ENCODE results near the gene CLEC16A. TPM values are rescaled to one million over a fixed set of nuclear protein-coding genes. Genes with fewer than 3 reads are reported as not detected.

CLEC16A gene
- total and polyA plus RNA-seq, 8 donors = 8.1 to 17.2 (median 10.7) TPM

GRCh38 chr16:11181899-11182279 is 237.5 kb downstream of the CLEC16A start:
- H3K36me3 ChIP-seq = no peaks in the 10 kb centered on the region
- WGBS, 2 donors = 81 to 84% methylated on average over 12 of the region's 12 CpGs
- DNase-seq (no peak), ATAC-seq (peak in 2 of 4 donors; percentile 61 to 73), FAIRE-seq (no peak)
- H3K9me3 ChIP-seq = no peaks in the 10 kb centered on the region
- no peak for TF ChIP-seq CTCF (IDR thresholded peaks at IDR 0.05)
- intact Hi-C loops (cut with DNase I) = no loop called here
- no peak overlapping the region for H3K4me3 ChIP-seq
- H3K27ac ChIP-seq = no peak overlapping the region
- H3K27me3 ChIP-seq = no peaks in the 10 kb centered on the region
- no peaks in the 10 kb centered on the region for H3K4me1 ChIP-seq

GRCh38 chr16:11182411-11182810 is 238.0 kb downstream of the CLEC16A start:
- no peak for TF ChIP-seq CTCF (IDR thresholded peaks at IDR 0.05)
- WGBS, 2 donors = 90 to 92% methylated on average over 14 of the region's 14 CpGs
- no peaks in the 10 kb centered on the region for H3K4me1 ChIP-seq
- H3K4me3 ChIP-seq = no peak overlapping the region
- H3K9me3 ChIP-seq = no peaks in the 10 kb centered on the region
- no peak overlapping the region for H3K27ac ChIP-seq
- H3K36me3 ChIP-seq = no peaks in the 10 kb centered on the region
- no peak for FAIRE-seq
- H3K27me3 ChIP-seq = no peaks in the 10 kb centered on the region
- DNase-seq = no peak
- no peak for ATAC-seq
- intact Hi-C loops (cut with DNase I) = no loop called here

- FAIRE-seq (no peak), ATAC-seq (no peak), DNase-seq (no peak)
- H3K27ac ChIP-seq = no peak overlapping the region
- H3K36me3 ChIP-seq = no peaks in the 10 kb centered on the region
- H3K4me1 ChIP-seq = no peaks in the 10 kb centered on the region
- H3K27me3 ChIP-seq = no peaks in the 10 kb centered on the region
- no peak for TF ChIP-seq CTCF (IDR thresholded peaks at IDR 0.05)
- no peak overlapping the region for H3K4me3 ChIP-seq
- intact Hi-C loops (cut with DNase I) = no loop called here
- no peaks in the 10 kb centered on the region for H3K9me3 ChIP-seq
- 89 to 93% methylated on average over 25 of the region's 25 CpGs for WGBS, 2 donors
Observed at GRCh38 chr16:11183035-11183812, 238.9 kb downstream of the CLEC16A start.

GRCh38 chr16:11183951-11184350 is 239.6 kb downstream of the CLEC16A start:
- FAIRE-seq = no peak
- Histone ChIP-seq H3K4me3 (no peak overlapping the region), H3K9me3 (no peaks in the 10 kb centered on the region), H3K27ac (no peak overlapping the region), H3K4me1 (no peaks in the 10 kb centered on the region), H3K27me3 (no peaks in the 10 kb centered on the region), H3K36me3 (no peaks in the 10 kb centered on the region)
- WGBS, 2 donors = 93 to 95% methylated on average over 10 of the region's 10 CpGs
- no peak for TF ChIP-seq CTCF (IDR thresholded peaks at IDR 0.05)
- no peak for DNase-seq
- ATAC-seq = no peak
- intact Hi-C loops (cut with DNase I) = no loop called here

- no peak overlapping the region for H3K4me3 ChIP-seq
- no peak for FAIRE-seq
- no peak for ATAC-seq
- H3K36me3 ChIP-seq = no peaks in the 10 kb centered on the region
- WGBS, 2 donors = 76 to 83% methylated on average over 6 of the region's 6 CpGs
- no peaks in the 10 kb centered on the region for H3K9me3 ChIP-seq
- DNase-seq = no peak
- no peaks in the 10 kb centered on the region for H3K4me1 ChIP-seq
- H3K27ac ChIP-seq = no peak overlapping the region
- no peak for TF ChIP-seq CTCF (IDR thresholded peaks at IDR 0.05)
- no peaks in the 10 kb centered on the region for H3K27me3 ChIP-seq
- intact Hi-C loops (cut with DNase I) = no loop called here
Observed at GRCh38 chr16:11187522-11188023, 243.2 kb downstream of the CLEC16A start.
